NOMO-1 treated with dmso at 0.1 percent for 144 hours (cell line): ENCODE data around the gene CRACDL.

ENCODE experiments used
- DNase-seq: peaks from one replicate; lab custom pipeline; 2025; ENCODE audit not compliant: unreplicated experiment; lab: John Stamatoyannopoulos, UW

CRACDL gene

DNA sequence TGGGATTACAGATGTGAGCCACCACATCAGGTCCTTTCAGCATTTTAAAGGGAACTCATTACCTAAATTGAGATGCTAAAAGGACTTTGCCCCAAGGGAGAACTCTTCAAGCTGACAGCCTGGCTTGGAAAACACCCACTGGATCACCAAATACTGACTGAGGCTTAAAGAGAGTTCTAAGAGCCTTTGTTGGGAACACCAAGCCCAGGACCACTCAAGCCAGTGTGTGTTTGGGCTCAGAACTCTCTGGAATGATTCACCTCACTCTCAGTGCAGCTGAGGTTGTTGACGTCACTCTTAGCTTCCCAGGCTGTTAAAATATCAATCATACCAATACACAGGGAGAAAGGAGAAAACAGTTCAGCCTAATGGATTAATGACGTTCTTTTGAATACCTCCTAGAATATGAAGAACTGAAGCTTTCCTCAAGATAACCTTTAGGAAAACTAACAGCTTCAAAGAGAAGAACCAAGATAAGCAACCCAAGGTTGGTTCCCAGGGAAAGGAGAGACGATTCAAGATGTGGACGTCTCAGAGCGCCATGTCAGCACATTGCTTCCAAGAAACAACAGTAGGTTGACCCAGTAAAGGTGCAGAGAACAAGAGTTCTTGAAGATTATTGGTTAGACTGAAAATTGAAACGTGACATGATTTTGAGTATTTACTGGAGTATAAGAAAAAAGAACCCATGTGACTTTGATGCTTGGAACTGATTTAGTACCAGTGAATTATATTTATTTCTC is 157.1 kb downstream of the CRACDL start:
- DNase-seq = no peak

DNA sequence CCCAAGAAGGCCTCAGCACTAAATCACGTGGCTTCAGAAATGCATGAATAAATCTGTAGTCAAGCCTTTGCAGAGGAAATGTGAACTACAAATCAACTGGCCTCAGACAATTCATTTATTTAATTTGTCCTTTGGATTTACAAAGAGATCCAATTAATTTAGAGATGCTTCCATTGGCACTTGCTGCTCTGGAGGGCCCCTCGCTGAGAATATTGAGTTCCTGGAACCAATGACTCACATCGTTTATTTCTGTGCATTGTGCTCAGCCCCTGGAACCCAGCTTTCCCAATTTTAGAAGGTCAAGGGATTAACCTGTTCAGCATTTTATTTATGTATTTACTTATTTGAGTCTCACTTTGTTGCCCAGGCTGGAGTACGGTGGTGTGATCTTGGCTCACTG is 157.9 kb downstream of the CRACDL start:
- DNase-seq = no peak

DNA sequence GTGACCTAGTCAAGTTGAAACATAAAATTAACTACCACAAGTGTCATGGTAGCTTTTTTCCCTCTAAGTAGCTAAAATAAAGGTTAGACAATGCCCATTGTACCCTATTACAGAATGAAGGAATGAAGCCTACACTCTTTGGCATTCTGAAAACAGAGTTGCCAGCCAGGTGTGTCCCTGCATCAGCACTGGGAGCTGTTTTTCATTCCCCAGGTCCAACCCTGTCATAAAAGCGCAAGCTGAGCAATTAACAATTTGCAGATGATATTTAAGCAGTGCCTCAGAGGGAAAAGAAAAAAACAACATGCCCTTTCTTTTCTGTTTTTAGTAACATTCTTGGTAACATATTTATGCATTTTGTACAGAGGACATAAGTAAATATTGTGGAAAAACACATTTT is 158.3 kb downstream of the CRACDL start:
- DNase-seq = no peak

DNA sequence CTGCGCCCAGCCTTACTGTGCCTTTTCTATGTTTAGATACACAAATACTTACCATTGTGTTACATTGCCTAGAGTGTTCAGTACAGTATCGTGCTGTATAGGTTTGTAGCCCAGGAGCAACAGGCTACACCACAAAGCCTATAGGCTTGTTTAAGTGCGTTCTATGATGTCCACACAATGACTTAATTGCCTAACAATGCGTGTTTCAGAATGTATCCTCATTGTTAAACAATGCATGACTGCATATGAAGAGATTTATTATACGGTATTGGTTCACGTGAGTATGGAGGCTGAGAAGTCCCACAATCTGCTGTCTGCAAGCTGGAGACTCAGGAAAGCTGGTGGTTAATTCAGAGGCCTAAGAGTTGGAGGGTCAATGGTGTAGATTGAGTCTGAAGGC is 158.9 kb downstream of the CRACDL start:
- DNase-seq = no peak

DNA sequence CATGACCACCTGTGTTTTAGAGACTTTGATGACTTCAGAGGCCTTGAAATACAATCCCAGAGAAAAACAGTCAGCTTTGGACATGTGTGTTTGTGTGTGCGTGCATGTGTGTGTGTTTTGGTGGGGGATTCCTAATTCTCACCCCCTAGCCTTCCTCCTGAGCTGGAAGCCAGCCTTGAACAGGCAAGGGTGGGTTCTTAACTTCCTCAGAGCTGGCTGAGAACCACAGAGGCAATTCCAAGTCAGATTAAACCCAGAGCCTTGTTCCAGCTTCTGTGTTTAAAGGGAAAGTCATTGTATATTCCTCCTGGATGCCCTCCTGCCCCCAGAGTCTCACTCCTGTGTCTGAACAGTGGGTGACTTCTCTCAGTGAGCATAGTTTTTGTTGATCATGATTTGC is 159.9 kb downstream of the CRACDL start:
- no peak for DNase-seq

DNA sequence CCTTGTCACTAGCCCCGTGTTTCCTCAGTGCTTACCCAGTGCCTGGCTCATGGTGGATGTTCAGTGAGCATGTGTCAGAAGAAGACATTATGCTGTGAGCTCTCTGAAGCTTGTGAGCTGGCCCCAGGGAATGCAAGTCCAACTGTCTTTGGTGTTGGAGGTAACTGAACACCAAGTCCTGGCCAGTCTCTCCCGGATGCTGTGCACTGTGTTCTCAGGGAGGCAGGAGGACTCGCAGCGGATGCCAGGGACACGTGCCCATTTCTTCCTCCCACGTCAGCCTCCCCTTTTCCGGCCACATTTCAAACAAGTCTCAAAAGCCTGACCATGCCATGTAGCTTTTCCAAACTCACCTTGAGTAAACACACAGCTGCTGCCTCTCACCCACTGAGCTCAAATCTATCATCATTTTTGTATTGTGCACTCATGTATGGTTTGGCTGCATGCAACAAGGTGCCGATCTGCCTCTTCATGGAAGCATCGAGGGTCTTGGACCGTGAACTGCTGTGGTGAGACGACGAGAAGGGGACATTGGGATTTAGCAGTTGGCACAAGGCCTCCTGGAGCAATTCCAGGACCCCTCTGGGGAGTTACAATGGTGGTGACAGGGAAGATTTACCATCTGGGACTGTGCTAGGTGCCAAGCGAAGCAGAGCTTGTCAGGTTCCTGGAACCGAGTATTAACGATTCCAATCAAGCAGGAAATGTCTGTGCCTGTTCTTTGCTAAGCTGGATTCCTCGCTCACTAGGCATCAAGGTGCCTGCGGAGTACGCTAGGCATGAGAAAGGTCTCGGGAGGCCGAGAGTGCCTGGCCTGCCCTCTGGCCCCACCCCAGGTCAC is 160.7 kb downstream of the CRACDL start:
- no peak for DNase-seq

GRCh38 chr2:98773907-98774306 is 162.1 kb downstream of the CRACDL start:
- DNase-seq = no peak

- DNase-seq = no peak
Measured at GRCh38 chr2:98773169-98773568, 162.9 kb downstream of the CRACDL start.

DNA sequence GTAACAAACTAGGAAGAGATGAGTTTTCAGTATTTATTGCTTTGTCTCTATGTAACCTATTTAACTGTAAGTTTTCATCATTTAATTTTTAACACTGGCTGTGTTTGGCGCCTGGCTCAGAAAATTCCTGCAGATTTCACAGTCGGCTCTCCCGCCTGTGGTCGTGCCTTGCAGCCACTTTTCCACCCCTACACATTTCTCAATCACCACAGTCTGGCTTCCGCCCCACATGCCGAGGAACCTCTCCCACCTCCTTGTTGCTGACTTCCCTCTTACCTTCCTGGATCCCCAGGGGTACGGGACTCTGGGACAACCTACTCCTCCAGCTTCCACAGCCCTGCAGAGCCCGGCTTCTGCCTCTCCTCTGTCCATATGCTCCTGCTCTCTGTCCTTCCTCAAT is 163.5 kb downstream of the CRACDL start:
- no peak for DNase-seq

DNA sequence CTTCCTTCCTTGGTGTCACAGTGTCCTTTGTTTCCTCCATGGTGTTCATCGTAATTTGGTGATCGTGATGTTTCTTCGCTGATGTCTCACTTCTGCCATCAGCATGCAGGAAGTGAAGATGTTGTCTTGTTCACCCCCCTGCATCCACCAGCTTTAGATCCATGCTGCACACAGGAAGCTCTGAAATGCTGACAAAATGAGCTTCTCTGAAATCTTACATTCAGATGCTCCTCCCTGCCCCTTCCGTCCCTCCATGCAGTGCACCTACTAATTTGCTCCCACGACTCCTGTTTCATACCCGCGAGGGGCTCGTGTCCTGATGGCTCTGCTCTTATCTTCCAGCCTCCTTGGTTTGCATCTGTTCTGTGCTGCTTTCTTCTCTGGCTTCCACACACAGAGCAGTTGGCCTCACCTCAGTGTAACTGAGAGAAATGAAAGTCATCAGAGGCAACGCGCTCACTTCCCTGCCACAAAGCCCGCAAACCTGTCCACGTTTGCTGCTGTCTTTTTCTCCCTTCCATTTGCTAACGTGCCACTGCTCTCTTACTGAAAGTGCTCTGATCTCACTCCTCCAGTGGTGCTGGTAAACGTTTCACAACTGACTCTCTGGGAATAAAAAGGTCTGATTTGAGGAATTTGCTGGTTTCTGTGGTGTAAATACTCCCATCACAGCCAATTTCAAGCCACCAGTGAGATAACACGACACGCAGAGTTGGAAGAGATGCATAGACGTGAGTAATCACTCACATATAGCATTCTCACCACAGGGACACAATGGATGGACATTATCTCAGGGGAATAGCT is 164.1 kb downstream of the CRACDL start:
- peak; percentile 32 for DNase-seq

GRCh38 chr2:98771264-98771663 is 164.8 kb downstream of the CRACDL start:
- DNase-seq = no peak

DNA sequence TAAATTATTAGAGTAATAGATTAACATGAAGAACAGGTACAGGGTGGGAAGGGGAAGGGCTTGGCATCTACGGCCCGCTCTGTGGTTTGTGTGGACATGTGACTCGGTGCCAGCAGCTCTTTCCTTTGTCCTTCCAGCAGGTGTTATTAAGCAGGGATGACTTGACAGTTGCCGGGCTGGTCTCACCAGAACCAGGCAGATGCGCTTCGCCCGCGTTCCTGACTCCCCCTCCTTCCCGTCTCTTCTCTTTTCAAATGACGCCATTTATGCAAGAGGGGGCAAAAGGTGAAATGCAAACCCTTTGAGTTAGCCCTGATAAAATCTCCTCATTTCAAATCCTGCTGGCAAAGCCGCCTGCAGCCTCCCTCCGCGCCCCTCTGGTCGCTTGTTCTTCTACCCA is 166.2 kb downstream of the CRACDL start:
- no peak for DNase-seq

DNA sequence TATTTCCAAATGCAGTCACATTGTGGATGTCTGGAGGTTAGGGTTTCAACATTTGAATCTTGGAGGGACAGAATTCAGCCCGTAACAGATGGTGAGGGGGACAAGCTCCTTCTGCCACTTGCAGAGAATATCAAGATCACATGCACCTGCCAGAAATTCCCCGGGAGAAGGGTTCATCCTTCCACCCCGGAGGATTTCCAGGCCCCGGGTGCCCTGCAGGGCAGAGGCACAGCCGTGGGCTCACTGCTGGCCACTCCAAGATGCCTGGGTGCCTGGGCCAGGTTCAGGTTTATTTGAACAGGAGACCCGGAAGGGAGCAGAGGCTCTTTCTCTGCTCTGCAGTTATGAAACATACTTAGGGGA is 166.9 kb downstream of the CRACDL start:
- DNase-seq = no peak

GRCh38 chr2:98768384-98769113 is 167.5 kb downstream of the CRACDL start:
- DNase-seq = no peak

- DNase-seq = peak; percentile 27
Measured at GRCh38 chr2:98764499-98764898, 171.5 kb downstream of the CRACDL start.

DNA sequence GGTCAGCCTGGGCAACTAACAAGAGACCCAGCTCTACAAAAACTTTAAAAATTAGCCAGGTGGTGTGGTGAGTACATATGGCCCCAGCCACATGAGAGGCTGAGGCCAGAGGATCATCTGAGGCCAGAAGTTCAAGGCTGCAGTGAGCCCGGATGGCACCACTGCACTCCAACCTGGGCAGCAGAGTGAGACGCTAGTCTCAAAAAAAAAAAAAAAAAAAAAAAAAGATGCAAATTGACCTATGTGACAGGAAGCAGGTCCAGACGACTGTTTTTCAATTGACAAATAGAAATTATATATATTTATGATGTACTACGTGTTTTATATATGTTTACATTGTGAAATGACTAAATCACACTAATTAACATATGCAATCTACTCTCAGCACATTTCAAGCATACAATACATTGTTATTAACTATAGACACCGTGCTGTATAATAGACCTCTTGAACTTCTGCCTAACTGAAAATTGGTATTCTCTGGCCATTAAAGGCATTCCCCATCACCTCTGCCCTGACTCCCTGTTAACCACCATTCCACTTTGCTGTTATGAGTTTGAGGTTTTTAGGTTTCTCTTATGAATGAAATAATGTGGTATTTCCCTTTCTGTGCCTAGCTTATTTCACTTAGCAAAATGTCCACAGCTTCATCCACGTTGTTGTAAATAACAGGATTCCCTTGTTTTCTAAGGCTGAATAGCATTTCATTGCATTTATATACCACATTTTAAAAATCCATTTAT is 172.6 kb downstream of the CRACDL start:
- DNase-seq = no peak

DNA sequence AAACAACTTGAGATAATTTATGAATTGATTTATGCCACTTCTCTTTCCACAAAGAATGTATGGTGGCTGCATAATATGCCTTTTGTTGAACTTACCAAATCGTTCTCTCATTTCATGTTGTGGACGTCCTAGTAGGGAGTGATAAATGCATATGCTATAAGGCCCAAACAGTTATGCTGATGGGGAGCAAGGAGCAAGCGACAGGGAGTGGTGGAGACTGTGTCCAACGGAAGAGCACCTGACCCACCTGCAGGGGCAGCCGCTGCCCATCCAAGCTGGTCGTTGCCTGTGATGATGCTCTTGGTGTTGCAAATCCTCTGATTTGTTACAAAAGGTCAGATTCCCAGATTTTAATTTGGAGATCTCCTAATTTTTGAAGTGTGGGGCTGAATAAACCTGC is 174.1 kb downstream of the CRACDL start:
- no peak for DNase-seq

DNA sequence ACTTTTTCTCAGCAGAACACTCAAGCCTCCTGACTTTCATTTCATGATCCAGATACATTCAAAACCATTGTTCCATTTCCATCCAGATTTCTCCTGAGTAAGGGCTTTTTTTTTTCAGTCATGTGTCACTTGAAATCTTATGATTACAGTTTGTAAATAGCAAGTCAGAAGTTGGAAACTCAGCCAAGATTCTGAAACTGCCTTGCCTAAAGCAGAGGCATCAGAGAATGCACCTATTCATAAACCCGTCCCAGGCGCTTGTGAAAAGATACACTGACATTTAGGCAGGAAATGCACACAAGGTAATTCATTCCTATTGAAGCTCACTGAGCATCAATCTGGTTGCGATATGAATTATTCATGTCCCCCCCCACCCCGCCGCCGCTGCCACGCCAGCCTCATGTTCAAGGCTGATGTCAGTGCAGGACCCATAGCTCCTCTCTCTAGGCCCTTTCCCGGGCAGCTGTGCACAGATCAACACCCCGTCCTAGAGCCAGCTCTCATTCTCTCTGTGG is 174.7 kb downstream of the CRACDL start:
- no peak for DNase-seq

GRCh38 chr2:98759827-98760625 is 176.0 kb downstream of the CRACDL start:
- no peak for DNase-seq
